PC-3 (cell line): Measurements from ENCODE around the gene CASZ1. TPM values are rescaled to one million over a fixed set of nuclear protein-coding genes. Genes with fewer than 3 reads are reported as not detected.

Source experiments
- ATAC-seq: fragments of 200-7000 bp; cut with Tn5 transposase; 2 replicates; pipeline ENCODE4 v1.9.1; 2020; ENCODE audit warnings: mild to moderate bottlenecking, moderate library complexity
- BruUV-seq: library from RNA; stranded (reverse); fragments of 400-500 nt; replicated peaks from 2 replicates; lab custom pipeline; 2021; lab: Mats Ljungman, UMichigan
- CTCF ChIA-PET: fragments of 300-600 bp; sonication (Branson Sonifier 250); formaldehyde crosslinking; loops from one replicate; lab custom pipeline; 2022; ENCODE audit warnings: antibody characterized with exemption; lab: Charles Lee
- POLR2A ChIA-PET: fragments of 300-600 bp; sonication (Branson Sonifier 250); formaldehyde crosslinking; loops from one replicate; lab custom pipeline; 2022; ENCODE audit warnings: antibody characterized with exemption; ENCODE audit not compliant: unreplicated experiment; lab: Charles Lee
- DNase-seq: peaks from one replicate; pipeline ENCODE4 v3.0.0-alpha.2; 2015
- H2AFZ ChIP-seq: fragments of 300-600 bp; sonication (generic); 2 replicates; pipeline ENCODE4 v1.6.0; 2016; ENCODE audit warnings: antibody characterized with exemption, low read length
- H3F3A ChIP-seq: fragments of 300-600 bp; sonication (generic); one replicate; pipeline ENCODE4 v1.6.0; 2017; ENCODE audit warnings: antibody characterized with exemption, low read length, control low read depth, mild to moderate bottlenecking; ENCODE audit not compliant: unreplicated experiment
- H3K27ac ChIP-seq: fragments of 300-600 bp; sonication (generic); 2 replicates; pipeline ENCODE4 v1.5.1; 2016; ENCODE audit warnings: mild to moderate bottlenecking, low read length
- H3K27me3 ChIP-seq: fragments of 300-600 bp; sonication (generic); 2 replicates; pipeline ENCODE4 v1.6.1; 2016; ENCODE audit warnings: low read length, mixed read lengths
- H3K36me3 ChIP-seq: fragments of 300-600 bp; sonication (generic); 2 replicates; pipeline ENCODE4 v1.6.1; 2016; ENCODE audit warnings: low read depth, mixed run types, low read length, mixed read lengths
- H3K4me1 ChIP-seq: fragments of 300-600 bp; sonication (generic); 2 replicates; pipeline ENCODE4 v1.5.1; 2016; ENCODE audit warnings: low read length; ENCODE audit not compliant: insufficient read depth
- H3K4me2 ChIP-seq: fragments of 300-600 bp; sonication (generic); 2 replicates; pipeline ENCODE4 v1.6.0; 2016; ENCODE audit warnings: low read length
- H3K4me3 ChIP-seq: fragments of 300-600 bp; sonication (generic); 2 replicates; pipeline ENCODE4 v1.5.1; 2016; ENCODE audit warnings: mild to moderate bottlenecking, low read length, mixed read lengths
- H3K79me2 ChIP-seq: fragments of 300-600 bp; sonication (generic); 2 replicates; pipeline ENCODE4 v1.6.1; 2017; ENCODE audit warnings: low read length, mixed read lengths
- H3K9ac ChIP-seq: fragments of 300-600 bp; sonication (generic); 2 replicates; pipeline ENCODE4 v1.6.0; 2016; ENCODE audit warnings: mild to moderate bottlenecking, low read length
- H3K9me2 ChIP-seq: fragments of 300-600 bp; sonication (generic); replicated peaks from 2 replicates; pipeline ENCODE4 v1.6.1; 2016; ENCODE audit warnings: mixed run types, low read length, mixed read lengths
- H3K9me3 ChIP-seq: fragments of 300-600 bp; sonication (generic); 2 replicates; pipeline ENCODE4 v1.6.1; 2016; ENCODE audit warnings: low read length, mixed read lengths
- H4K20me1 ChIP-seq: fragments of 300-600 bp; sonication (generic); 2 replicates; pipeline ENCODE4 v1.6.1; 2016; ENCODE audit warnings: low read length, mixed read lengths
- CTCF ChIP-seq: fragments of 300-600 bp; sonication (generic); conservative IDR thresholded peaks from 2 replicates; pipeline ENCODE4 v1.5.1; 2017; ENCODE audit warnings: antibody characterized with exemption, low read depth, mild to moderate bottlenecking, low read length
- EZH2 ChIP-seq: fragments of 300-600 bp; sonication (generic); IDR thresholded peaks from one replicate; pipeline ENCODE4 v1.6.1; 2017; ENCODE audit warnings: antibody characterized with exemption, mild to moderate bottlenecking, low read length; ENCODE audit not compliant: unreplicated experiment
- EZH2phosphoT487 ChIP-seq: fragments of 300-600 bp; sonication (generic); IDR thresholded peaks from 2 replicates; pipeline ENCODE4 v1.6.1; 2018; ENCODE audit warnings: mild to moderate bottlenecking, antibody characterized with exemption, low read length, borderline replicate concordance
- intact Hi-C: fragments of 100-400 bp; cut with micrococcal nuclease; formaldehyde crosslinking; loops from 2 replicates; pipeline ENCODE4 v1.9.0; 2023
- total RNA-seq: library from RNA; depleted of rRNA; stranded (reverse); fragments of >200 nt; gene quantifications from 2 replicates; pipeline ENCODE4 v1.2.3, GENCODE V29; 2014

CASZ1 gene
- total RNA-seq, 1 experiment from 2014 or later = 12.8 TPM

GRCh38 chr1:10644307-10645128, 151.9 kb downstream of the CASZ1 start:
- H3K36me3 ChIP-seq = no peaks in the 10 kb centered on the region
- DNase-seq (no peak), ATAC-seq (no peak)
- H3K4me2 ChIP-seq = no peak overlapping the region
- no peak for TF ChIP-seq EZH2
- no peak for TF ChIP-seq EZH2phosphoT487
- TF ChIP-seq CTCF = no peak
- no peaks in the 10 kb centered on the region for H3K27me3 ChIP-seq
- H3K9me3 ChIP-seq = no peaks in the 10 kb centered on the region
- no peak overlapping the region for H3K9ac ChIP-seq
- no peaks in the 10 kb centered on the region for H3K79me2 ChIP-seq
- BruUV-seq = no TSS peak
- H3K27ac ChIP-seq = no peak overlapping the region
- H4K20me1 ChIP-seq = no peaks in the 10 kb centered on the region
- ChIA-PET CTCF (no interaction called here), POLR2A (no interaction called here)
- no peak overlapping the region for H3K4me3 ChIP-seq
- no peak overlapping the region for H2AFZ ChIP-seq
- no peaks in the 10 kb centered on the region for H3K9me2 ChIP-seq
- intact Hi-C loops = no loop called here
- H3K4me1 ChIP-seq = no peaks in the 10 kb centered on the region
- H3F3A ChIP-seq = no peaks in the 10 kb centered on the region

GRCh38 chr1:10643607-10644306, 152.7 kb downstream of the CASZ1 start:
- DNase-seq (no peak), ATAC-seq (no peak)
- Histone ChIP-seq H3K9ac (no peak overlapping the region), H3K79me2 (no peaks in the 10 kb centered on the region), H2AFZ (no peak overlapping the region), H3K4me2 (no peak overlapping the region), H3F3A (no peaks in the 10 kb centered on the region), H3K27me3 (no peaks in the 10 kb centered on the region), H4K20me1 (no peaks in the 10 kb centered on the region), H3K9me3 (no peaks in the 10 kb centered on the region), H3K4me1 (no peaks in the 10 kb centered on the region), H3K27ac (no peak overlapping the region), H3K9me2 (no peaks in the 10 kb centered on the region), H3K4me3 (no peak overlapping the region), H3K36me3 (no peaks in the 10 kb centered on the region)
- intact Hi-C loops = no loop called here
- TF ChIP-seq EZH2 (no peak), CTCF (no peak), EZH2phosphoT487 (no peak)
- ChIA-PET POLR2A (no interaction called here), CTCF (no interaction called here)
- BruUV-seq = no TSS peak
